IMR-90 (cell line): Measurements from ENCODE around the gene PIM1.

Source experiments
- CEBPB ChIP-seq: IDR thresholded peaks from 2 replicates; pipeline ENCODE4 v1.6.1; 2012; ENCODE audit warnings: low read depth, low read length, improper control_type of control experiment
- CHD1 ChIP-seq: IDR thresholded peaks from 2 replicates; pipeline ENCODE4 v1.6.1; 2012; ENCODE audit warnings: low read depth, low read length, improper control_type of control experiment
- CTCF ChIP-seq: conservative IDR thresholded peaks from 2 replicates; pipeline ENCODE4 v1.5.1; 2012; ENCODE audit warnings: mild to moderate bottlenecking, low read depth, low read length, improper control_type of control experiment
- ELK1 ChIP-seq: fragments of 150-350 bp; IDR thresholded peaks from 2 replicates; pipeline ENCODE4 v1.6.1; 2016; ENCODE audit warnings: low read depth, mild to moderate bottlenecking, low read length, moderate library complexity, borderline replicate concordance
- FOS ChIP-seq: fragments of 150-350 bp; IDR thresholded peaks from 2 replicates; pipeline ENCODE4 v1.6.1; 2016; ENCODE audit warnings: low read depth, low read length
- MAFK ChIP-seq: IDR thresholded peaks from 2 replicates; pipeline ENCODE4 v1.6.1; 2012; ENCODE audit warnings: low read depth, low read length, improper control_type of control experiment
- MXI1 ChIP-seq: IDR thresholded peaks from 2 replicates; pipeline ENCODE4 v1.6.1; 2012; ENCODE audit warnings: low read depth, mild to moderate bottlenecking, low read length, moderate library complexity, borderline replicate concordance
- NFE2L2 ChIP-seq: fragments of 150-350 bp; IDR thresholded peaks from 2 replicates; pipeline ENCODE4 v1.6.1; 2016; ENCODE audit warnings: low read depth, mild to moderate bottlenecking, low read length
- POLR2A ChIP-seq: IDR thresholded peaks from 2 replicates; pipeline ENCODE4 v1.6.1; 2012; ENCODE audit warnings: mild to moderate bottlenecking, low read depth, low read length
- RAD21 ChIP-seq: IDR thresholded peaks from 2 replicates; pipeline ENCODE4 v1.6.1; 2012; ENCODE audit warnings: low read length, improper control_type of control experiment
- RFX5 ChIP-seq: IDR thresholded peaks from 2 replicates; pipeline ENCODE4 v1.8.0; 2012; ENCODE audit warnings: low read depth, mild to moderate bottlenecking, low read length, moderate library complexity
- SMC3 ChIP-seq: fragments of 150-350 bp; IDR thresholded peaks from 2 replicates; pipeline ENCODE4 v1.6.1; 2016; ENCODE audit warnings: low read depth, mild to moderate bottlenecking, antibody characterized with exemption, low read length, moderate library complexity

GRCh38 chr6:37175332-37176267 is 5.6 kb downstream of the PIM1 start:
- no peak; the same call in 1 of the 2 replicates for TF ChIP-seq POLR2A
- TF ChIP-seq CTCF = no peak
- no peak for TF ChIP-seq RAD21
- TF ChIP-seq SMC3 = no peak
- TF ChIP-seq MAFK = no peak
- no peak for TF ChIP-seq CEBPB
- TF ChIP-seq FOS = no peak
- no peak for TF ChIP-seq ELK1
- TF ChIP-seq NFE2L2 = no peak
- no peak for TF ChIP-seq RFX5
- TF ChIP-seq CHD1 = no peak
- no peak for TF ChIP-seq MXI1
